Chondrocyte (in vitro differentiated cells): Measurements from ENCODE around the gene ACOX2. TPM values are rescaled to one million over a fixed set of nuclear protein-coding genes. Genes with fewer than 3 reads are reported as not detected.

Experiments
- DNase-seq: peaks from one replicate; pipeline ENCODE4 v3.0.0; 2021; ENCODE audit warnings: mixed read lengths, low spot score
- H3K27ac Mint-ChIP-seq: one replicate; pipeline ENCODE4 v1.8.0; 2021; ENCODE audit warnings: mild to moderate bottlenecking, moderate library complexity, mixed read lengths; ENCODE audit not compliant: unreplicated experiment
- H3K27me3 Mint-ChIP-seq: 2 replicates; pipeline ENCODE4 v1.8.0; 2021; ENCODE audit warnings: low read depth, mixed read lengths
- H3K36me3 Mint-ChIP-seq: 2 replicates; pipeline ENCODE4 v1.8.0; 2021; ENCODE audit warnings: low read depth, mixed read lengths
- H3K4me1 Mint-ChIP-seq: 2 replicates; pipeline ENCODE4 v1.8.0; 2021; ENCODE audit warnings: low read depth, mild to moderate bottlenecking, mixed read lengths
- H3K4me3 Mint-ChIP-seq: one replicate; pipeline ENCODE4 v1.8.0; 2021; ENCODE audit warnings: mild to moderate bottlenecking, moderate library complexity, mixed read lengths; ENCODE audit not compliant: unreplicated experiment
- H3K9me3 Mint-ChIP-seq: 2 replicates; pipeline ENCODE4 v1.8.0; 2021; ENCODE audit warnings: low read depth, mixed read lengths
- CTCF ChIP-seq: fragments of 200-600 bp; sonication (generic); IDR thresholded peaks from 2 replicates; pipeline ENCODE4 v1.5.0; 2021; ENCODE audit warnings: antibody characterized with exemption, mild to moderate bottlenecking, moderate library complexity
- total RNA-seq: library from RNA; stranded (reverse); gene quantifications from 3 replicates; pipeline ENCODE4 v1.2.1, GENCODE V29; 2021

Gene ACOX2
- total RNA-seq, 1 donor from 2014 or later, result 0.57 TPM

- Mint-ChIP-seq H3K27me3 (no peaks in the 10 kb centered on the region), H3K9me3 (peaks cover 10% of the 10 kb centered on the region), H3K4me3 (no peak overlapping the region), H3K4me1 (peaks cover 4% of the 10 kb centered on the region), H3K27ac (no peak overlapping the region), H3K36me3 (peaks cover 5% of the 10 kb centered on the region)
- DNase-seq, result no peak
- TF ChIP-seq CTCF, result no peak
These were observed 58.2 kb downstream of the ACOX2 start for GRCh38 chr3:58478781-58479180.

GRCh38 chr3:58474967-58475578, 61.9 kb downstream of the ACOX2 start:
- no peak for DNase-seq
- H3K9me3 Mint-ChIP-seq, result peaks cover 8% of the 10 kb centered on the region
- no peaks in the 10 kb centered on the region for H3K27me3 Mint-ChIP-seq
- no peak overlapping the region for H3K4me3 Mint-ChIP-seq
- H3K4me1 Mint-ChIP-seq, result peaks cover 35% of the 10 kb centered on the region
- TF ChIP-seq CTCF, result no peak
- no peak overlapping the region for H3K27ac Mint-ChIP-seq
- peaks cover 5% of the 10 kb centered on the region for H3K36me3 Mint-ChIP-seq

GRCh38 chr3:58474348-58474911, 62.6 kb downstream of the ACOX2 start:
- H3K9me3 Mint-ChIP-seq, result peaks cover 5% of the 10 kb centered on the region

GRCh38 chr3:58473275-58473674, 63.7 kb downstream of the ACOX2 start:
- no peaks in the 10 kb centered on the region for H3K27me3 Mint-ChIP-seq
- H3K9me3 Mint-ChIP-seq, result no peaks in the 10 kb centered on the region
- DNase-seq, result no peak
- no peaks in the 10 kb centered on the region for H3K36me3 Mint-ChIP-seq
- H3K4me3 Mint-ChIP-seq, result no peak overlapping the region
- TF ChIP-seq CTCF, result no peak
- no peak overlapping the region for H3K27ac Mint-ChIP-seq
- H3K4me1 Mint-ChIP-seq, result peaks cover 38% of the 10 kb centered on the region

More at GRCh38 chr3:58474348-58474911, 62.6 kb downstream of the ACOX2 start:
- Mint-ChIP-seq H3K4me3 (no peak overlapping the region), H3K4me1 (peaks cover 38% of the 10 kb centered on the region), H3K27ac (no peak overlapping the region), H3K27me3 (no peaks in the 10 kb centered on the region), H3K36me3 (peaks cover 4% of the 10 kb centered on the region)
- no peak for TF ChIP-seq CTCF
- no peak for DNase-seq

- Mint-ChIP-seq H3K36me3 (no peaks in the 10 kb centered on the region), H3K4me1 (peaks cover 38% of the 10 kb centered on the region), H3K27me3 (no peaks in the 10 kb centered on the region), H3K4me3 (no peak overlapping the region), H3K27ac (peak overlapping the region; percentile 55), H3K9me3 (no peaks in the 10 kb centered on the region)
- no peak for TF ChIP-seq CTCF
- DNase-seq, result no peak
These were observed 65.7 kb downstream of the ACOX2 start for GRCh38 chr3:58471025-58471887.
